ENCODE data around the gene LAGE3.
A peak's percentile ranks its signal among the peaks of the same experiment; 100 is the strongest.

The LAGE3 gene

GRCh38 chrX:154515090-154515965 is 36.2 kb upstream of the LAGE3 start:
- Histone ChIP-seq H2AK5ac (ENCODE audit: low read length) (peak overlapping the region; percentile 59), H4K91ac (ENCODE audit: low read depth, low read length) (peak overlapping the region; percentile 90), H4K12ac (ENCODE audit: low read depth, low read length) (peak overlapping the region; percentile 67), H3K4me1 (ENCODE audit: control insufficient read depth in 1 of 2, insufficient read depth in 2 of 2, low read length in 2 of 2) (peaks cover 10 to 16% of the 10 kb centered on the region in 2 experiments), H3K27ac (ENCODE audit: low read depth, low read length) (peak overlapping the region; percentile 87), H2BK120ac (ENCODE audit: insufficient read depth, low read length, poor library complexity) (peak overlapping the region; percentile 82), H3K9ac (ENCODE audit: low read length) (peak overlapping the region; percentile 94), H3K79me2 (ENCODE audit: control insufficient read depth, insufficient read depth, low read length, poor library complexity) (peaks cover 5% of the 10 kb centered on the region), H3K18ac (ENCODE audit: low read length) (peak overlapping the region; percentile 85), H3K36me3 (ENCODE audit: control insufficient read depth in 1 of 2, insufficient read depth in 2 of 2, low read length in 2 of 2) (peaks cover 0 to 2% of the 10 kb centered on the region in 2 experiments), H3K23ac (ENCODE audit: low read length) (no peak overlapping the region), H2BK12ac (ENCODE audit: low read length) (peak overlapping the region; percentile 19), H2AFZ (ENCODE audit: insufficient read depth, low read length, poor library complexity) (peak overlapping the region; percentile 81), H4K8ac (ENCODE audit: low read depth, low read length) (peak overlapping the region; percentile 93), H3K14ac (ENCODE audit: low read length) (peak overlapping the region; percentile 67), H3K9me3 (ENCODE audit: insufficient read depth, low read depth, low read length) (no peaks in the 10 kb centered on the region), H3K4me2 (ENCODE audit: low read length) (peak overlapping the region; percentile 96), H3K27me3 (ENCODE audit: insufficient read depth, low read length) (no peaks in the 10 kb centered on the region), H3K4ac (ENCODE audit: low read depth, low read length) (peak overlapping the region; percentile 87), H2BK5ac (ENCODE audit: low read depth, low read length, poor library complexity) (peak overlapping the region; percentile 90), H3K79me1 (ENCODE audit: low read length) (peaks cover 14% of the 10 kb centered on the region), H3K4me3 (ENCODE audit: low read depth, low read length) (peak overlapping the region; percentile 81)
- peak; percentile 38 to 50 for DNase-seq
- WGBS (ENCODE audit: extremely low coverage, insufficient coverage, insufficient read length): no CpG with 5 or more reads among the region's 34 CpGs

GRCh38 chrX:154513716-154514115 is 34.6 kb upstream of the LAGE3 start:
- Histone ChIP-seq H3K4me3 (ENCODE audit: low read depth, low read length) (no peak overlapping the region), H3K79me1 (ENCODE audit: low read length) (peaks cover 14% of the 10 kb centered on the region), H2AFZ (ENCODE audit: insufficient read depth, low read length, poor library complexity) (no peak overlapping the region), H2BK12ac (ENCODE audit: low read length) (no peak overlapping the region), H2BK120ac (ENCODE audit: insufficient read depth, low read length, poor library complexity) (no peak overlapping the region), H3K36me3 (ENCODE audit: control insufficient read depth in 1 of 2, insufficient read depth in 2 of 2, low read length in 2 of 2) (peaks cover 4 to 5% of the 10 kb centered on the region in 2 experiments), H3K9ac (ENCODE audit: low read length) (no peak overlapping the region), H3K27ac (ENCODE audit: low read depth, low read length) (no peak overlapping the region), H3K4me2 (ENCODE audit: low read length) (no peak overlapping the region), H3K27me3 (ENCODE audit: insufficient read depth, low read length) (no peaks in the 10 kb centered on the region), H3K79me2 (ENCODE audit: control insufficient read depth, insufficient read depth, low read length, poor library complexity) (peaks cover 5% of the 10 kb centered on the region), H4K91ac (ENCODE audit: low read depth, low read length) (no peak overlapping the region), H3K4ac (ENCODE audit: low read depth, low read length) (no peak overlapping the region), H3K14ac (ENCODE audit: low read length) (no peak overlapping the region), H4K8ac (ENCODE audit: low read depth, low read length) (no peak overlapping the region), H3K9me3 (ENCODE audit: insufficient read depth, low read depth, low read length) (no peaks in the 10 kb centered on the region), H3K23ac (ENCODE audit: low read length) (no peak overlapping the region), H3K4me1 (ENCODE audit: control insufficient read depth in 1 of 2, insufficient read depth in 2 of 2, low read length in 2 of 2) (peaks cover 10 to 16% of the 10 kb centered on the region in 2 experiments), H2AK5ac (ENCODE audit: low read length) (no peak overlapping the region), H3K18ac (ENCODE audit: low read length) (no peak overlapping the region), H4K12ac (ENCODE audit: low read depth, low read length) (no peak overlapping the region), H2BK5ac (ENCODE audit: low read depth, low read length, poor library complexity) (no peak overlapping the region)
- no peak for DNase-seq
- WGBS (ENCODE audit: extremely low coverage, insufficient coverage, insufficient read length): no CpG with 5 or more reads among the region's 2 CpGs

GRCh38 chrX:154512879-154513553 is 33.9 kb upstream of the LAGE3 start:
- Histone ChIP-seq H3K4ac (ENCODE audit: low read depth, low read length) (no peak overlapping the region), H2AFZ (ENCODE audit: insufficient read depth, low read length, poor library complexity) (no peak overlapping the region), H3K79me1 (ENCODE audit: low read length) (peaks cover 14% of the 10 kb centered on the region), H2BK12ac (ENCODE audit: low read length) (no peak overlapping the region), H3K9me3 (ENCODE audit: insufficient read depth, low read depth, low read length) (no peaks in the 10 kb centered on the region), H3K18ac (ENCODE audit: low read length) (no peak overlapping the region), H3K23ac (ENCODE audit: low read length) (no peak overlapping the region), H3K36me3 (ENCODE audit: control insufficient read depth in 1 of 2, insufficient read depth in 2 of 2, low read length in 2 of 2) (peaks cover 6 to 7% of the 10 kb centered on the region in 2 experiments), H3K4me1 (ENCODE audit: control insufficient read depth in 1 of 2, insufficient read depth in 2 of 2, low read length in 2 of 2) (peaks cover 10 to 16% of the 10 kb centered on the region in 2 experiments), H3K14ac (ENCODE audit: low read length) (no peak overlapping the region), H3K79me2 (ENCODE audit: control insufficient read depth, insufficient read depth, low read length, poor library complexity) (peaks cover 5% of the 10 kb centered on the region), H4K8ac (ENCODE audit: low read depth, low read length) (no peak overlapping the region), H4K91ac (ENCODE audit: low read depth, low read length) (no peak overlapping the region), H3K4me2 (ENCODE audit: low read length) (no peak overlapping the region), H3K9ac (ENCODE audit: low read length) (no peak overlapping the region), H3K27me3 (ENCODE audit: insufficient read depth, low read length) (no peaks in the 10 kb centered on the region), H4K12ac (ENCODE audit: low read depth, low read length) (no peak overlapping the region), H2BK120ac (ENCODE audit: insufficient read depth, low read length, poor library complexity) (no peak overlapping the region), H3K4me3 (ENCODE audit: low read depth, low read length) (no peak overlapping the region), H2BK5ac (ENCODE audit: low read depth, low read length, poor library complexity) (no peak overlapping the region), H2AK5ac (ENCODE audit: low read length) (no peak overlapping the region), H3K27ac (ENCODE audit: low read depth, low read length) (no peak overlapping the region)
- DNase-seq: no peak
- no CpG with 5 or more reads among the region's 16 CpGs for WGBS (ENCODE audit: extremely low coverage, insufficient coverage, insufficient read length)

- Histone ChIP-seq H3K4me3 (ENCODE audit: low read depth, low read length) (no peak overlapping the region), H2BK12ac (ENCODE audit: low read length) (no peak overlapping the region), H2BK120ac (ENCODE audit: insufficient read depth, low read length, poor library complexity) (no peak overlapping the region), H3K27ac (ENCODE audit: low read depth, low read length) (peak overlapping the region; percentile 7), H3K27me3 (ENCODE audit: insufficient read depth, low read length) (no peaks in the 10 kb centered on the region), H3K14ac (ENCODE audit: low read length) (no peak overlapping the region), H3K23ac (ENCODE audit: low read length) (no peak overlapping the region), H4K91ac (ENCODE audit: low read depth, low read length) (no peak overlapping the region), H3K9ac (ENCODE audit: low read length) (no peak overlapping the region), H3K9me3 (ENCODE audit: insufficient read depth, low read depth, low read length) (no peaks in the 10 kb centered on the region), H3K4me2 (ENCODE audit: low read length) (no peak overlapping the region), H4K12ac (ENCODE audit: low read depth, low read length) (no peak overlapping the region), H2AFZ (ENCODE audit: insufficient read depth, low read length, poor library complexity) (no peak overlapping the region), H3K79me2 (ENCODE audit: control insufficient read depth, insufficient read depth, low read length, poor library complexity) (peaks cover 2% of the 10 kb centered on the region), H4K8ac (ENCODE audit: low read depth, low read length) (no peak overlapping the region), H2BK5ac (ENCODE audit: low read depth, low read length, poor library complexity) (no peak overlapping the region), H3K18ac (ENCODE audit: low read length) (no peak overlapping the region), H3K4me1 (ENCODE audit: control insufficient read depth in 1 of 2, insufficient read depth in 2 of 2, low read length in 2 of 2) (peaks cover 3 to 7% of the 10 kb centered on the region in 2 experiments), H3K79me1 (ENCODE audit: low read length) (peaks cover 10% of the 10 kb centered on the region), H3K36me3 (ENCODE audit: control insufficient read depth in 1 of 2, insufficient read depth in 2 of 2, low read length in 2 of 2) (peaks cover 16 to 17% of the 10 kb centered on the region in 2 experiments), H2AK5ac (ENCODE audit: low read length) (no peak overlapping the region), H3K4ac (ENCODE audit: low read depth, low read length) (no peak overlapping the region)
- DNase-seq: no peak
- WGBS (ENCODE audit: extremely low coverage, insufficient coverage, insufficient read length): no CpG with 5 or more reads among the region's 12 CpGs
These were observed 32.7 kb upstream of the LAGE3 start for GRCh38 chrX:154511761-154512160.
